Measurements from ENCODE around the gene RNF43.

DNA sequence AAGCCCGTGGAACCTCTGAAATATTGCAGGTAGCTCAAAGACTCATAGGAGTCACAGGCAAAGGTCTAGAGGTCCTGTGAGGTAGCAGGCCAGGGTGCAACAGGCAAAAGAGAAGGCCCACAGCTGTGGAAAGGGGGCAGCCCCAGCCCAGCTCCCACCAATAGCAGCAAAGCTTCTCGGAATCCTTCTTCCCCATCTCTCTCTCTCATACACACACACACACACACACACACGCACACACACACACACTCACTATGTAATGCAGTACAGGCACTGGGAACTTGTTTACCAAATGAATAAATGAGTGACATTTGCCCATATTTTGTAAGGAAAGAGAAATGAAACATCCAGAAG, 48.5 kb downstream of the RNF43 start:
- TF ChIP-seq CTCF (IDR thresholded peaks at IDR 0.05) (no peak), POLR2AphosphoS5 (IDR thresholded peaks at IDR 0.05) (no peak), POLR2A (IDR thresholded peaks at IDR 0.05) (no peak), EP300 (IDR thresholded peaks at IDR 0.05; ENCODE audit: low read depth) (no peak)
